Measurements from ENCODE around the gene NSRP1. TPM values are rescaled to one million over a fixed set of nuclear protein-coding genes. Genes with fewer than 3 reads are reported as not detected.

NSRP1 gene
- polyA plus RNA-seq, 1 donor from 2014 or later = 8.6 TPM

- no peaks in the 10 kb centered on the region for H3K27me3 ChIP-seq (ENCODE audit: insufficient read depth, low read depth, low read length)
- H3K36me3 ChIP-seq (ENCODE audit: insufficient read depth, low read length) = no peaks in the 10 kb centered on the region
- H3K4me2 ChIP-seq (ENCODE audit: low read length) = no peak overlapping the region
- H4K20me1 ChIP-seq (ENCODE audit: insufficient read depth) = no peaks in the 10 kb centered on the region
- no peak overlapping the region for H3K27ac ChIP-seq (ENCODE audit: low read length)
- no peaks in the 10 kb centered on the region for H3K79me2 ChIP-seq (replicated peaks; ENCODE audit: insufficient read depth, low read length)
- H3K9ac ChIP-seq (ENCODE audit: low read length) = no peak overlapping the region
- H3F3A ChIP-seq (ENCODE audit: insufficient read depth, low read length, poor library complexity, severe bottlenecking) = no peaks in the 10 kb centered on the region
- TF ChIP-seq MXI1 (conservative IDR thresholded peaks at IDR 0.05; ENCODE audit: poor library complexity, severe bottlenecking) = no peak
- no peak overlapping the region for H3K4me3 ChIP-seq (ENCODE audit: low read length)
- no peaks in the 10 kb centered on the region for H3K9me3 ChIP-seq (ENCODE audit: low read length)
- H3K9me2 ChIP-seq (ENCODE audit: insufficient read depth, low read length) = no peaks in the 10 kb centered on the region
- no peak overlapping the region for H2AFZ ChIP-seq (ENCODE audit: low read depth, low read length)
Observed at GRCh38 chr17:30173649-30174048, 57.0 kb downstream of the NSRP1 start.

GRCh38 chr17:30174556-30174955 lies 57.9 kb downstream of the NSRP1 start:
- Histone ChIP-seq H3K4me3 (ENCODE audit: low read length) (no peak overlapping the region), H3K4me2 (ENCODE audit: low read length) (no peak overlapping the region), H3K27ac (ENCODE audit: low read length) (no peak overlapping the region), H3K36me3 (ENCODE audit: insufficient read depth, low read length) (no peaks in the 10 kb centered on the region), H3F3A (ENCODE audit: insufficient read depth, low read length, poor library complexity, severe bottlenecking) (no peaks in the 10 kb centered on the region), H3K79me2 (replicated peaks; ENCODE audit: insufficient read depth, low read length) (no peaks in the 10 kb centered on the region), H2AFZ (ENCODE audit: low read depth, low read length) (no peak overlapping the region), H4K20me1 (ENCODE audit: insufficient read depth) (no peaks in the 10 kb centered on the region), H3K27me3 (ENCODE audit: insufficient read depth, low read depth, low read length) (no peaks in the 10 kb centered on the region), H3K9me3 (ENCODE audit: low read length) (no peaks in the 10 kb centered on the region), H3K9ac (ENCODE audit: low read length) (no peak overlapping the region), H3K9me2 (ENCODE audit: insufficient read depth, low read length) (no peaks in the 10 kb centered on the region)
- TF ChIP-seq EP300 (conservative IDR thresholded peaks at IDR 0.05; ENCODE audit: poor library complexity, severe bottlenecking) (no peak), EZH2 (IDR thresholded peaks at IDR 0.05; ENCODE audit: borderline replicate concordance, insufficient read depth, low read length, poor library complexity, severe bottlenecking) (no peak), MXI1 (conservative IDR thresholded peaks at IDR 0.05; ENCODE audit: poor library complexity, severe bottlenecking) (no peak), REST (IDR thresholded peaks at IDR 0.05; ENCODE audit: borderline replicate concordance) (no peak), TAF1 (IDR thresholded peaks at IDR 0.05; ENCODE audit: low read depth) (no peak), POLR2AphosphoS5 (IDR thresholded peaks at IDR 0.05) (no peak), RAD21 (conservative IDR thresholded peaks at IDR 0.05) (no peak), SMC3 (conservative IDR thresholded peaks at IDR 0.05; ENCODE audit: poor library complexity) (no peak), CTCF (IDR thresholded peaks at IDR 0.05; ENCODE audit: poor library complexity, severe bottlenecking) (no peak)

- Histone ChIP-seq H3K27ac (ENCODE audit: low read length) (no peak overlapping the region), H3K4me3 (ENCODE audit: low read length) (no peak overlapping the region), H3K36me3 (ENCODE audit: insufficient read depth, low read length) (no peaks in the 10 kb centered on the region), H2AFZ (ENCODE audit: low read depth, low read length) (no peak overlapping the region), H3K9me2 (ENCODE audit: insufficient read depth, low read length) (no peaks in the 10 kb centered on the region), H3K4me2 (ENCODE audit: low read length) (no peak overlapping the region), H3K9ac (ENCODE audit: low read length) (no peak overlapping the region), H4K20me1 (ENCODE audit: insufficient read depth) (no peaks in the 10 kb centered on the region), H3K27me3 (ENCODE audit: insufficient read depth, low read depth, low read length) (no peaks in the 10 kb centered on the region), H3K79me2 (replicated peaks; ENCODE audit: insufficient read depth, low read length) (no peaks in the 10 kb centered on the region), H3F3A (ENCODE audit: insufficient read depth, low read length, poor library complexity, severe bottlenecking) (no peaks in the 10 kb centered on the region), H3K9me3 (ENCODE audit: low read length) (no peaks in the 10 kb centered on the region)
- no peak for TF ChIP-seq SMC3 (conservative IDR thresholded peaks at IDR 0.05; ENCODE audit: poor library complexity)
- TF ChIP-seq TAF1 (IDR thresholded peaks at IDR 0.05; ENCODE audit: low read depth) = no peak
- no peak for TF ChIP-seq EP300 (conservative IDR thresholded peaks at IDR 0.05; ENCODE audit: poor library complexity, severe bottlenecking)
- TF ChIP-seq REST (IDR thresholded peaks at IDR 0.05; ENCODE audit: borderline replicate concordance) = no peak
- TF ChIP-seq EZH2 (IDR thresholded peaks at IDR 0.05; ENCODE audit: borderline replicate concordance, insufficient read depth, low read length, poor library complexity, severe bottlenecking) = no peak
- no peak for TF ChIP-seq POLR2AphosphoS5 (IDR thresholded peaks at IDR 0.05)
- no peak for TF ChIP-seq CTCF (IDR thresholded peaks at IDR 0.05; ENCODE audit: poor library complexity, severe bottlenecking)
- TF ChIP-seq RAD21 (conservative IDR thresholded peaks at IDR 0.05) = no peak
- TF ChIP-seq MXI1 (conservative IDR thresholded peaks at IDR 0.05; ENCODE audit: poor library complexity, severe bottlenecking) = no peak
Observed at GRCh38 chr17:30176855-30177254, 60.2 kb downstream of the NSRP1 start.

All from neural cell (in vitro differentiated cells).